Spinal cord (tissue), 10 donors: ENCODE data around the gene COQ4. TPM values are rescaled to one million over a fixed set of nuclear protein-coding genes. Genes with fewer than 3 reads are reported as not detected.

ENCODE experiments used
- DNase-seq, 6 donors: peaks; one replicate each; pipeline versions ENCODE4 v3.0.0 to v3.0.0-alpha.2; 2013 to 2015; ENCODE audit warnings: low spot score in 6 of 6, low read depth in 4 of 6
- H3K27ac ChIP-seq: one replicate; pipeline ENCODE4 v1.5.1; 2013; ENCODE audit warnings: low read depth, low read length, control low read depth
- H3K27me3 ChIP-seq: one replicate; pipeline ENCODE4 v1.6.1; 2013; ENCODE audit warnings: low read length; ENCODE audit not compliant: control insufficient read depth, insufficient read depth
- H3K36me3 ChIP-seq: one replicate; pipeline ENCODE4 v1.6.1; 2013; ENCODE audit warnings: low read length; ENCODE audit not compliant: control insufficient read depth, insufficient read depth
- H3K4me1 ChIP-seq: one replicate; pipeline ENCODE4 v1.6.1; 2013; ENCODE audit warnings: low read length; ENCODE audit not compliant: control insufficient read depth, insufficient read depth
- H3K4me3 ChIP-seq: one replicate; pipeline ENCODE4 v1.5.1; 2013; ENCODE audit warnings: low read depth, low read length, control low read depth
- H3K9me3 ChIP-seq: one replicate; pipeline ENCODE4 v1.6.1; 2013; ENCODE audit warnings: low read length; ENCODE audit not compliant: control insufficient read depth, insufficient read depth
- WGBS: methylation state at CpG from one replicate; pipeline ENCODE4 v1.1.5; 2013; ENCODE audit warnings: missing lambda C conversion rate; ENCODE audit not compliant: insufficient coverage; 5-methylcytosine and 5-hydroxymethylcytosine counted together
- polyA plus RNA-seq, 2 donors: library from polyadenylated mRNA; unstranded; fragments of 120-200 nt; gene quantifications; one replicate each; pipeline ENCODE4 v1.2.1, GENCODE V29; 2013; ENCODE audit not compliant: insufficient read length in 2 of 2
- total RNA-seq, 2 donors: library from RNA; depleted of rRNA in 1 of 2; stranded (reverse); fragments of 120-200 nt in 1 of 2; fragments of >200 nt in 1 of 2; gene quantifications; one replicate each; pipeline versions ENCODE4 v1.2.3 to v1.2.4, GENCODE V29; 2013 to 2014
- donor health status: healthy.

Gene COQ4
- total and polyA plus RNA-seq, 4 donors = 20.6 to 94.9 (median 66.7) TPM

DNA sequence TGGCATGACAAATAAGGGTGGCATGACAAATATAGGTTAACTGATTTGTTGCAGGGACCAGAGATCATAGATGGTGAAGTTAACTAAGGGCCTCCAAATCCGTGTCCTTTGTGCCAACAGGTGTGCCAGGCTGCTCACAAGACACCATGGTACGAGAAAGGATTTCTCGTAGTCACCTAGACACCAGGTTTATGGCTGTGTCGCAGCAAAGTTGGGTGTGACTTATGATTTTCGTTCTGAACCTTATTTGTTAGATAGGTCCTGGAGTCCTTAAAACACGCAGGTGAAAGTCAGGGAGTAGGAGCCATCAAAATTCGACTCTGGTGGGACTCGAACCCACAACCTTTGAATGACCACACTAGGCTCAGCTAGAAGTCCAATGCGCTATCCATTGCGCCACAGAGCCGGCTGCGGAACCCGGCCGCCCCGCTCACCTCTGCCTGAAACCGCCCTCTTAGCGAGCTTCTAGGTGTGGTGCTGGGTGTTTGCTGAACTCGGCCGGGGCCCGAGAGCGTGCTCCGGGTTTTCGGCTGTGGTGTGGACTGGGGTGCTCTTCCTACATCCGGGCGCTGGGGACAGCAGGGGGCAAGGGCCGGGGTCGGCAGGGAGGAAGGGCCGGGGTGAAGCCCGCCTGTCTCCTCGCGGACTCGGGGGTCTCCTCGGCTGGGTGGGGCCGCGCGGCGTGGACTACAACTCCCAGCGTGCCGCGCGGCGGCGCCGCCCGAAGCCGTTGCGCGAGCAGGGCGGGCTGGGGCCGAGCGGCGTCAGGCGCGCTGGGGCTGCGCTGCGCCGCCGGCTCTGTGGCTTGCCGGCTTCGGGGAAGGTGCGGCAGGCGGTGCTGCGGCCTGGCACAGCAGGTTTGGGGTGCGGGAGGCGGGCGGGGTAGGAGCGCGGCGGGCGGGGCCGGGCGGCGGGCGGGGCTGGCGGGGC, 17.4 kb downstream of the COQ4 start, which contains the start of gene SLC27A4:
Gene SLC27A4 (plus strand): TSS at position 767 of the 930 bp plus-strand sequence. CDS start 2,606 bp downstream, outside the sequence.
- Histone ChIP-seq H3K27ac (peak within 1 kb of the TSS; percentile 15), H3K9me3 (no peaks in the 10 kb centered on the region), H3K36me3 (peaks cover 30% of the 10 kb centered on the region), H3K4me1 (peaks cover 13% of the 10 kb centered on the region), H3K4me3 (peak within 1 kb of the TSS; percentile 81), H3K27me3 (no peaks in the 10 kb centered on the region)
- 7% methylated on average over 75 of the region's 75 CpGs for whole genome bisulfite sequencing
- DNase-seq = peak in 4 of 6 donors; percentile 58 to 92 (median 77)

DNA sequence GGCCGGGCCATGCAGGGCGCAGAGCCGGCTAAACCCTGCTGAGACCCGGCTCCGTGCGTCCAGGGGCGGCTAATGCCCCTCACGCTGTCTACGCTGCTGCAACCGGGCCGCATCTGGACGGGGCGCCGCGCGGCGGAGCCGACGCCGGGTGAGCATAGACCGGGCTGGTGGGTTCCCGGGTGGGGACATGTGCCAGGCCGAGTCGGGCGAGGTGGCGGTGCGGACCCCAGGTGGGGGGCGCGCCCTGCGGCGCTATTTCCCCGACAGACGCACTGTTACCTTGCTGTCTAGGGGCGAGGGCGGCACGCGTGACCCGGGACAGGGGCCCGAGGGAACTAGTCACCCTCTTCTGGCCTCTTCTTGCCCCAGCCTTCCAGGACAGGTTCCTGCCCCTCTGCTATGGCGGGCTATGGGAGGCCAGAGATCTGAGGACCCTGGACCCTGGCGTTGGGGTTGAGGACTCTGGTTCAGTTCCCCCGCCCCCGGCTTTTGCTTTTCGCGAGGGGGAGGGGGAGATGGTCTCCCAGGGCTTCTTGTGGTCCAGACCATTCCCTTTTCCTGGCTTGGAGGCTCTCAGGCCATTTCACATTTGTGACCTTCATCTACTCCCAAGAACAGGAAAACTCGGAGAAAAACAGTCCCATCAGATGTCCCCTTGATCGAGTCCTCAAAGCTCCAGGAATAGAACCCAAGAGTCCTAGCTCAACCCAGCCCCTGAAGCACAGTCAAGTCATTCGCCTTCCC, 18.2 kb downstream of the COQ4 start:
- peaks cover 13% of the 10 kb centered on the region for H3K4me1 ChIP-seq
- no peak overlapping the region for H3K27ac ChIP-seq
- H3K36me3 ChIP-seq = peaks cover 34% of the 10 kb centered on the region
- WGBS = 0% methylated on average over 42 of the region's 48 CpGs
- H3K27me3 ChIP-seq = no peaks in the 10 kb centered on the region
- H3K9me3 ChIP-seq = no peaks in the 10 kb centered on the region
- peak in 1 of 6 donors; percentile 9 for DNase-seq
- H3K4me3 ChIP-seq = peak overlapping the region; percentile 65

DNA sequence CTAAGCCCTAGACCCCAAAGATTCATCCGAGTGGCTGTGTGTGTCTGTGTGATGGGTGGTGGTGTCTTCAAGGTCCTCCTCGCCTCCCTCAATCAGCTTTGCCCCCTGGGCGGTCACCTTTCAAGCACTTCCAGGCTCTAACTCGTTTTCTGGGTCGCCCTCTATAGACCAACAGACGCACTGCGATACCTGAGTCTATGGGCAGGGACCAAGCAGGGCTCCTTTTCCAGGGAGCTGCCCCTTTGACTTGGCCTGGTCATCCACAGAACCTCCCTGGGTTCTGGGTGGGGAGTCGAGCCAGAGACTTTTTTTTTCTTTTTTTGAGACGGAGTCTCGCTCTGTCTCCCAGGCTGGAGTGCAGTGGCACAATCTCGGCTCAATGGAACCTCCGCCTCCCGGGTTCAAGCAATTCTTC, 18.8 kb downstream of the COQ4 start:
- Histone ChIP-seq H3K4me3 (peak overlapping the region; percentile 65), H3K4me1 (peaks cover 13% of the 10 kb centered on the region), H3K36me3 (peaks cover 37% of the 10 kb centered on the region), H3K27ac (no peak overlapping the region), H3K27me3 (no peaks in the 10 kb centered on the region), H3K9me3 (no peaks in the 10 kb centered on the region)
- peak in 2 of 6 donors; percentile 54 to 74 for DNase-seq
- 20% methylated on average over 6 of the region's 13 CpGs for WGBS

DNA sequence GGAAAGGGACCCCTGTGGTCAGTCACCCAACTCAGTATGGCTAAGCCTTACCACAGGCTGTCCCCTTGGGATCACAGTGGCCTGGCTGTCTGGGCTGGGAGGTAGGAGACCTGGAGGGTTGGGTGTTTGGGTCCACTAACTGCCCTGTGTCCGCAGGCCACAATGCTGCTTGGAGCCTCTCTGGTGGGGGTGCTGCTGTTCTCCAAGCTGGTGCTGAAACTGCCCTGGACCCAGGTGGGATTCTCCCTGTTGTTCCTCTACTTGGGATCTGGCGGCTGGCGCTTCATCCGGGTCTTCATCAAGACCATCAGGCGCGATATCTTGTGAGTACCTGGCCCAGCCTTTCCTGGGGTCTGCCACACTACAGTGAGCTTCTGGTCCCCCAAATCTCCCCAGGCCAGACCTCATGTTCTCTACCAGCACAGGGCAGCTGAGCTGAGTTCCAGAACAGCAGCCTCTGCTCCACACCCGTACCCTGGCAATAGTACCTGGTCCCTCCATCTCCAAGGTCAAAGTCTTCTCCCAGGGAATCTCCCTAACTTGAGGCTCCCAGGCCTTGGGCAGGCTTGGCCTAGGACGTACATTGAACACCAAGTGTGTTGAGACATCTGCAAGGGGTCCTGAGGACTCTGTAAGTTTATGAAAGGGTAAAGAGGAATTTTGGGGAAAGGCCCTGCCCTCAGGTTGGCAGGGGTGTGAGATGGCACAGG, 20.5 kb downstream of the COQ4 start:
- Histone ChIP-seq H3K9me3 (no peaks in the 10 kb centered on the region), H3K4me3 (no peak overlapping the region), H3K27me3 (no peaks in the 10 kb centered on the region), H3K27ac (no peak overlapping the region), H3K36me3 (peaks cover 54% of the 10 kb centered on the region), H3K4me1 (peaks cover 13% of the 10 kb centered on the region)
- WGBS = 97% methylated on average over 8 of the region's 8 CpGs
- no peak for DNase-seq

DNA sequence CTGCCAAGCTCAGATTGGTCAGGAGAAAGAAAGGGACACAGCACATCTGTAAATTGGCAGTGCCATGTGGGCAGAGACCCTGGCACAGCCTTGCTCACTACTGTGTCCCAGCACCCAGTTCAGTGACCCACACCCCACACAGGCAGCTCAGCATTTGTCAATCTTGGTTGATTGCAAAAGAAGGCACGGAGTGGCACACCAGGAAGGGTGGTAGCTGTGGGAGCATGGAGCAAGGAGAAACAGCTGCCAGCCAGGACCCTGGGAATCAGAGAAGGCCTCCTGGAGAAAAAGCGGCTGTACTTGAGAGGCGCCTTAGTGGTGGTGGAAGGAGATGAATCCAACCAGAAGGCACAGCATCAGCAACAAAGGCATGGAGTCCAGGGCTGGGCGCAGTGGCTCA, 21.2 kb downstream of the COQ4 start:
- 98% methylated on average over 4 of the region's 4 CpGs for WGBS
- peaks cover 13% of the 10 kb centered on the region for H3K4me1 ChIP-seq
- no peak overlapping the region for H3K4me3 ChIP-seq
- H3K36me3 ChIP-seq = peaks cover 60% of the 10 kb centered on the region
- no peaks in the 10 kb centered on the region for H3K27me3 ChIP-seq
- H3K27ac ChIP-seq = no peak overlapping the region
- no peaks in the 10 kb centered on the region for H3K9me3 ChIP-seq
- no peak for DNase-seq

DNA sequence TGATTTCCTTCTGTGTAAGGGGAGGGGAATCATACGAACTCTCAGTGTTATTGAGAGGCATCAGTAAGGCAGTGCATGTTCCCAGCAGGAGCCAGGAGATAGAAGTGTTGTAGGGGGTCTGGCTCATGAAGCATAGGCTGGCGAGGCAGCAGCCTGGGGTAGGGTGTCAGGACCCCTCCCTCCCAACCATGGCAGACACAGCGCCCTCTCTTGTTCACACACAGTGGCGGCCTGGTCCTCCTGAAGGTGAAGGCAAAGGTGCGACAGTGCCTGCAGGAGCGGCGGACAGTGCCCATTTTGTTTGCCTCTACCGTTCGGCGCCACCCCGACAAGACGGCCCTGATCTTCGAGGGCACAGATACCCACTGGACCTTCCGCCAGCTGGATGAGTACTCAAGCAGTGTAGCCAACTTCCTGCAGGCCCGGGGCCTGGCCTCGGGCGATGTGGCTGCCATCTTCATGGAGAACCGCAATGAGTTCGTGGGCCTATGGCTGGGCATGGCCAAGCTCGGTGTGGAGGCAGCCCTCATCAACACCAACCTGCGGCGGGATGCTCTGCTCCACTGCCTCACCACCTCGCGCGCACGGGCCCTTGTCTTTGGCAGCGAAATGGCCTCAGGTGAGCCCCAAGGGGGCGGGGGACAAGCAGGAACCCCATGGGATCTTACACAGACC, 22.4 kb downstream of the COQ4 start:
- WGBS = 95% methylated on average over 20 of the region's 28 CpGs
- no peak overlapping the region for H3K27ac ChIP-seq
- no peak overlapping the region for H3K4me3 ChIP-seq
- peaks cover 10% of the 10 kb centered on the region for H3K4me1 ChIP-seq
- no peak for DNase-seq
- H3K27me3 ChIP-seq = no peaks in the 10 kb centered on the region
- H3K9me3 ChIP-seq = no peaks in the 10 kb centered on the region
- H3K36me3 ChIP-seq = peaks cover 72% of the 10 kb centered on the region

DNA sequence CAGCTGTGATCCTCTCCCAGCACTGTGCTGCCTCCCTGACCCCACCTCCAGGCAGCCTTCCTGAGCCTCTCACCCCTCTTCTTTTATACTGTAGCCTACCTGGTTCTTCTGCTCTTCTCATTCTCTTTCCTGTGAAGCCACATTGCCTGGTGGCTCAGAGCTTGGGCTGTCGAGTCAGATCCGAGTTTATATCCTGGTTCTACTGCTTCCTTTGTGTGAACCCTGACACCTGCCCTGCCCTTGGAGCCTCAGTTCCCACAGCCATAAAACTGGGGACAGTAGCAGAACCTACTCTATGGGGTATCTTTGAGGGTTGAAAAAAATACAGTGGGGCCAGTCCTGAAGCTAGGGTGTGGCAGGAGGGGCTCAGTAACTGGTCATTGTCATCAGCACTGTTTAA, 26.5 kb downstream of the COQ4 start:
- H3K27me3 ChIP-seq = no peaks in the 10 kb centered on the region
- H3K9me3 ChIP-seq = no peaks in the 10 kb centered on the region
- H3K4me1 ChIP-seq = no peaks in the 10 kb centered on the region
- H3K4me3 ChIP-seq = no peak overlapping the region
- peaks cover 85% of the 10 kb centered on the region for H3K36me3 ChIP-seq
- no peak for DNase-seq
- no peak overlapping the region for H3K27ac ChIP-seq
- 100% methylated on average over 2 of the region's 2 CpGs for WGBS

DNA sequence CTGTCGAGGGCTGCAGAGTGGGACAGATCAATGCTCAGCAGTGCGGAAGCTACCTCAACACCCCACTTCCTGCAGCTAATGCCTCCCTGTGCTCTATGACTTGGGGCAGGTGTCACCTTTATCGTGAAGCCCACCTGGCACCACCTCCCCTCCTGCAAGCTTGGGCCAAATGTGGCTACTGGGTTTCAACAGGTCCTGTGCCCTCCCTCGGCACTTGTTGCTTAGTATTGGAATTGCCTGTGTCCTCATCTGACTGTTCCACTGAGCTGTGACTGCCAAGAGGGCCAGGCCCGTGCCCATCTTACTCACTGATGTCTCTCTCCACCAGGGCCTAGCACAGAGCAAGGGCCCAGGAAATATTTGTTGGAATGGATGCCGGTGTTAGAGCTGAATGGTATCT, 27.1 kb downstream of the COQ4 start:
- Histone ChIP-seq H3K36me3 (peaks cover 85% of the 10 kb centered on the region), H3K27ac (no peak overlapping the region), H3K4me3 (no peak overlapping the region), H3K27me3 (no peaks in the 10 kb centered on the region), H3K4me1 (no peaks in the 10 kb centered on the region), H3K9me3 (no peaks in the 10 kb centered on the region)
- DNase-seq = no peak
- WGBS = 98% methylated on average over 4 of the region's 6 CpGs

DNA sequence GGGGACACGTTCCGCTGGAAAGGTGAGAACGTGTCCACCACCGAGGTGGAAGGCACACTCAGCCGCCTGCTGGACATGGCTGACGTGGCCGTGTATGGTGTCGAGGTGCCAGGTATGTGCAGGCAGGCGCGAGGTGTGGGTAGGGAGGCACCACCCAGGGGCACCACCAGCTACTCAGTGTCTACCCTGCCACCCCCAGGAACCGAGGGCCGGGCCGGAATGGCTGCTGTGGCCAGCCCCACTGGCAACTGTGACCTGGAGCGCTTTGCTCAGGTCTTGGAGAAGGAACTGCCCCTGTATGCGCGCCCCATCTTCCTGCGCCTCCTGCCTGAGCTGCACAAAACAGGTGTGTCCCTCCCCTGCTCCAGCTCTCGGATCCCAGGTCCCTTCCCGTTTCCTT, 32.8 kb downstream of the COQ4 start:
- H3K36me3 ChIP-seq = peaks cover 80% of the 10 kb centered on the region
- H3K9me3 ChIP-seq = no peaks in the 10 kb centered on the region
- no peaks in the 10 kb centered on the region for H3K4me1 ChIP-seq
- no peak overlapping the region for H3K27ac ChIP-seq
- no peak for DNase-seq
- 96% methylated on average over 19 of the region's 19 CpGs for WGBS
- no peak overlapping the region for H3K4me3 ChIP-seq
- no peaks in the 10 kb centered on the region for H3K27me3 ChIP-seq
